ENCODE results near the gene AGBL3.

- TF ChIP-seq CTCF (IDR thresholded peaks at IDR 0.05; ENCODE audit: low read length), result peak; percentile 83
- no peak for TF ChIP-seq EZH2 (optimal IDR thresholded peaks at IDR 0.05; ENCODE audit: low read depth, low read length)
Measured at GRCh38 chr7:134954197-134955082, 31.9 kb upstream of the AGBL3 start.

All from MM.1S (cell line).